ENCODE results near the gene SECISBP2. TPM values are rescaled to one million over a fixed set of nuclear protein-coding genes. Genes with fewer than 3 reads are reported as not detected.

SECISBP2 gene
- total RNA-seq, 1 experiment from 2014 or later, result 25.5 TPM

DNA sequence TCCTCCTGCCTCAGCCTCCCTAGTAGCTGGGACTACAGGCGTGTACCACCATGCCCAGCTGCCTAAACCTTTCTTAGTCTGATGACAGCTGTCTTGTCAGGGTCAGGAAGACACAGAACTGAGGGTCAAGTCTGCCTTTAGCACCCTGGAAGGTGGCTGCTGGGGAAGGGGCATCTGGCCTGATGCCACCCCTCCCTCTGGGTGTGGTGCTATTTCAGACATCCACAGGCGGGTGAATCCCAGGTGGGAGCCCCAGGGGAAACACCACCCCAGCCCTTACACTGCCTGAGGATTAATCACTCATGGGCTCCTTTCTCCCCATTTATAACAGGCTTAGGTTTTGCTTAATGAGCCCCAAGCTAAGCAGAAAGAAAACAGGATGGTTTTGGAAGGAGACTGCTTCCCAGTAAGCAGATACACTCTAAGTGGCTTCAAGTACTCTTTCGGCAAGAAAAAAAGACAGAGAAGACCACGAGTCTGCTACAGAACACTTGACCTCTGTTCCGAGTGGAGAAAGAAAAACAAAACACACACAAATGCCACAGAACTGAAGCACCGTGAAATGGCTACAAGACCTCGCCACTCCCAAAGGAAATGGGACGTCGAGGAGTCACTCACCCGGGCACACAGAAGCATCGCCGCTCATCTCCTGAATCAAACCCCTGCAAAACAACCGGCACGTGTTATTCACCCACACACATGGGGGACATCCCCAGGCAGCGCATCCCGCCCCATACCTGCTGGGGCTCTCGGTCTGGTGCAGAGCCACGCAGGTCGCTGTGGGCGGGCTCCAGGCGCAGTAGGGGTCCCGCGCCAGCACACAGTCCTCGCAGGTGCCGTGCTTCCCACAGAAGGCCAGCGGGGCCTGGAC lies 62.4 kb downstream of the SECISBP2 start:
- DNase-seq (ENCODE audit: low read depth in 1 of 2, low spot score in 2 of 2), result no peak
- Histone ChIP-seq H3K4me1 (replicated peaks) (no peaks in the 10 kb centered on the region), H3K27me3 (replicated peaks) (no peaks in the 10 kb centered on the region), H3K4me3 (no peak overlapping the region), H3K27ac (no peak overlapping the region), H3K36me3 (no peaks in the 10 kb centered on the region), H3K9me3 (replicated peaks) (no peaks in the 10 kb centered on the region)

DNA sequence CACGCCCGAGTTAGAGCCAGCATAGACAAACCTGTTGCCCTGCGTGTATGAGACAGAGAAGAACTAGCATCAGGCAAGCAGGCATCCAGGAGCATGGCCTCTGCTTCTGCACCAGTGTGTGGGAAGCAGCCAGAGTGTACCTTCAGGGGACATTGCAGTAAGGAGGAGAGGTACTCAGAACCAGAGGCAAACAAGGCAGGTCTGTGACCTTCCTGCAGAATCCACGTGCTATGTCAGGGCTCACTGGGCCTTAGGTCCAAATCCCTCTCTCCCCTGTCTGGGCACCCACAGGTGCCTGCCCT lies 63.0 kb downstream of the SECISBP2 start:
- H3K4me3 ChIP-seq, result no peak overlapping the region
- no peak overlapping the region for H3K27ac ChIP-seq
- H3K27me3 ChIP-seq (replicated peaks), result no peaks in the 10 kb centered on the region
- H3K9me3 ChIP-seq (replicated peaks), result no peaks in the 10 kb centered on the region
- H3K36me3 ChIP-seq, result no peaks in the 10 kb centered on the region
- no peaks in the 10 kb centered on the region for H3K4me1 ChIP-seq (replicated peaks)
- DNase-seq (ENCODE audit: low read depth in 1 of 2, low spot score in 2 of 2), result no peak

DNA sequence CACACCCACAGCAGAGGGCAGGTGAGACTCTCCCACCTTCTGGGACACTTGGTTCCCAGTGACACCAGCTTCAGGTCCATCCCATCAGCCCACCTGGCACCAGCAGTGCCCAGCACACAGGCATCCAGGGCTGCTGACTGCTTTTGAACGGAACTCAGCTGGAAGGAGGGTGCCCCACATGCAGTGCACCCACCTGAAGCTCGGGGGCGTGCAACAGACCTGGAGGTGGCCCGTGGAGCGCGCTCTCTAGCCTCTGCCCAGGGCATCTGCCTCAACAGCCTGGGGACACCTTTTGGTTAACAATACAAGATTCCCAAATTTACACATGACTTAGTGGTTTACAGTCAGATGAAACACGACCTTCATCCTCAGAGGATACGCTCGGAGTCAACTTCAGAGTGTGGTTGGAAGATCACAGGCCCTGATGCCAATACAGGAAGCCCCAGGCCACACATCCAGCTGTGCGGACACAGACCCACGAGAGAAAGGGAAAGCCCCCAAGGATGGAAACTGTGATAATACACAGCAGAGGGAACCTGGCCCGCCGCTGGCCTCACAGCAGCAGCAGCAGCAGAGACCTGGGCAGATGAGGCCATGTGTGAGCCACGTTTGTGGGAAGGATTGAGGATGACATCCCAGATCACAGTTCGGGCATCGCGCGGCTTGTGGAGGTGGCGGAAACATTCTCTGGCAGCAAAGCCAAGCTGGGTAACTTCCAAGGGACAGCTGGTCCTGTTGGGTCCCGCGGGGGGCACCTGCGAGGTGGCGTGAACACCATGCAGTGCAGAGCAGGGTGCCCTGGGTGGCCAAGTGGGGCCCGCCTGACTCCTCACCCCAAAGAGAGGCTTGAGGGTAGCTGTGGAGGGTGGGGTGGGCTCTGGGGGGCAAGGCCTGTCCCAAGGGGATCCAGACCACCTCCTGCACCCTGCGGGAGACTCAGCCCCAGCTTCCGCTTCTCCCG lies 64.0 kb downstream of the SECISBP2 start:
- Histone ChIP-seq H3K27me3 (replicated peaks) (no peaks in the 10 kb centered on the region), H3K4me1 (replicated peaks) (no peaks in the 10 kb centered on the region), H3K27ac (no peak overlapping the region), H3K9me3 (replicated peaks) (no peaks in the 10 kb centered on the region), H3K4me3 (no peak overlapping the region), H3K36me3 (no peaks in the 10 kb centered on the region)
- DNase-seq (ENCODE audit: low read depth in 1 of 2, low spot score in 2 of 2), result no peak

DNA sequence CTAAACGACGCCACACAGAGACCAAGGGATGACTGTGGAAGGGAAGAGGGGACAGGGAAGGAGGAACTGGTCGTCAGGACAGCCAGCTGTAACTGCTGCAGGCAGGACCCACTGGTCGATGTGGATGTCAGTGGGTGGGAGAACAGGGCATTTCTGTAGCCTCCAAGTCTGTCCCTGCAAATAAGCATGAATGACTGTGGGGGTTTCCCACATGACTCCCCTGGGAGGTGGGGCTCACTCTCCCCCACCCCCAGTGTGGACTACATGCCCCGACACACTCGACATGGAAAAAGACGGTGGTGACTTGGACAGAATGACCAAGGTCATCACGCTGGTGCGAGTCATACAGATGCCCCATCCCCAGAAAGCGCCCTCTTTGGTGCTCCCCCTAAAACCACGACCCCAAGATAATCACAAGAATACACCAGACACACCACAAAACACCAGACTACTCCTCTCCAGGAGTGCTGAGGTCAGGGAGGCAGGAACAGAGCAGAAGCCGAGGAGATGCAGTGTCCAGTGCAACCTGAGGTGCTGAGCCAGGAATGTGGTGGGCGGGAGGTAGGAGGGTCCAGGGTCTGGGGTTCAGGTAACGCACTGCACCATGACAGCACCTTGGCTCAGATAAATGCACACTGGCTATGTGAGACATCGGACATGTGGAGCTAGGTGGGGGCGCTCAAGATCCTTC lies 64.9 kb downstream of the SECISBP2 start:
- no peak for DNase-seq (ENCODE audit: low read depth in 1 of 2, low spot score in 2 of 2)

DNA sequence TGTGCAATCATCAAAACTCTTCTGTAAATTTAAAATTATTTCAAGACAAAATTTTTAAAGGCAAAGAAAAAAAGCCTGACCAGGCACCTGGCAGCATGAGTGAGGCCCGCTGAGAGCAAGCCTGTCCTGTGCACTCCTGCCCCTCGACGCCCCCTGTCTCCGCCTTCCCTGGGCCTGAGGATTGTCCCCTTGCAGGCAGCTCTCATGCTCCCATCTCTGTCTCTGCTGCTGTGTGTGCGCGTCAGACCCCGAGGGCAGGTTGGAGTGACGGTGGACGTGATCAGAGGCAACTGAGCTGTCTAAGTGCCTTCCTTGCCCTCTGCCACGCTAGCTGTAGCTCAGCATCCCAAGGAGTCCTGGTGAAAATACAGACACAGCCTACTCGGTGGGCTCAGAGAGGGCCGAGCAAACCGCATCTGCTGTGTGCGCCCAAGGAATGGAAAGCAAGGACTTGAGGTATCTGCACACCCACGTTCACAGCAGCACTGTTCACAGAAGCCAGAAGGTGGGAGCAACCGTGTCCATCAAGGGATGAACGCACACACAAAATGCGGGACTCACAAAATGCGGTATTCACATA lies 65.5 kb downstream of the SECISBP2 start:
- Histone ChIP-seq H3K9me3 (replicated peaks) (no peaks in the 10 kb centered on the region), H3K27ac (no peak overlapping the region), H3K4me1 (replicated peaks) (peaks cover 4% of the 10 kb centered on the region), H3K36me3 (no peaks in the 10 kb centered on the region), H3K27me3 (replicated peaks) (no peaks in the 10 kb centered on the region), H3K4me3 (no peak overlapping the region)
- no peak for DNase-seq (ENCODE audit: low read depth in 1 of 2, low spot score in 2 of 2)

More for the DNA sequence above, 64.9 kb downstream of the SECISBP2 start:
- H3K27ac ChIP-seq, result no peak overlapping the region
- H3K27me3 ChIP-seq (replicated peaks), result no peaks in the 10 kb centered on the region
- H3K36me3 ChIP-seq, result no peaks in the 10 kb centered on the region
- H3K9me3 ChIP-seq (replicated peaks), result no peaks in the 10 kb centered on the region
- H3K4me3 ChIP-seq, result no peak overlapping the region
- H3K4me1 ChIP-seq (replicated peaks), result no peaks in the 10 kb centered on the region

DNA sequence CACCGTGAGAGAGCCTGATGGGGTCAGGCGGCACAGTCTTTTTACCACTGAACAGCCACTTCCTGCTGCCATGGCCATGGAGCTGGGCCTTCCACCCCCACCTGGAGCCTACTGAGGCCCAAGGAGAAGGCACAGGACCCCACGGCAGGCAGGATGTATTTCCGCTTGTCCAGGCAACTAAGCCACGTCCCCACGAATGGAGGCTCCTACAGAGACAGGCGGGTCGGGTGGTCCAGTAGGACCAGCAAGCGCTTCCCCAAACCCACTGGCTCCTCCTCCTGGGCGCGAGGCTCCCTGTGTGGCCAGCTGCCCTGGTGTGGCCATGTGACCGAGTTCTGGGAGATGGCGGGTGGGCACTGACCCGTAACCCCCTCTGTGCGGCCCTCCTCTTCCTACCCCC lies 66.5 kb downstream of the SECISBP2 start:
- Histone ChIP-seq H3K27ac (no peak overlapping the region), H3K36me3 (no peaks in the 10 kb centered on the region), H3K4me3 (no peak overlapping the region), H3K9me3 (replicated peaks) (no peaks in the 10 kb centered on the region), H3K4me1 (replicated peaks) (peaks cover 14% of the 10 kb centered on the region), H3K27me3 (replicated peaks) (no peaks in the 10 kb centered on the region)
- no peak for DNase-seq (ENCODE audit: low read depth in 1 of 2, low spot score in 2 of 2)

DNA sequence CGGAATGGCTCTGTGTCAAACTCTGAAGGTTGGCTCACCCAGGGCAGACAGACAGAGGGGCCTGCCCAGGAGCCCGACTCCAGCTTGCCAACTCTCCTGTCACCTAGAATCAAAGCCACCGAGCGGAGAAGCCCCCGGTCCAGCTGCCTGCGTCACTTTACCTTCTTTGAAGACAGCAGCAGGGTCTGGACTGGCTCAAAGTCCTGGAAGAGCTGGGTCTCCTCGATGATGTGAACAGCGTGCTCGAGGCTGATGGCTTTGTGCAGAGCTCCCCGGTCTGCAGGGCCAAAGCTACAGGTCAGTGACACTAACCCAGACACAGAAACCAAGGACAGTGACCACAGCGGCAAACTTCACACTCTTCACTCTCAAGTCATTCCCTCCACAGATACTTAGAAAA lies 67.9 kb downstream of the SECISBP2 start:
- Histone ChIP-seq H3K4me3 (no peak overlapping the region), H3K9me3 (replicated peaks) (no peaks in the 10 kb centered on the region), H3K27ac (no peak overlapping the region), H3K4me1 (replicated peaks) (peaks cover 21% of the 10 kb centered on the region), H3K27me3 (replicated peaks) (no peaks in the 10 kb centered on the region), H3K36me3 (no peaks in the 10 kb centered on the region)
- no peak for DNase-seq (ENCODE audit: low read depth in 1 of 2, low spot score in 2 of 2)

DNA sequence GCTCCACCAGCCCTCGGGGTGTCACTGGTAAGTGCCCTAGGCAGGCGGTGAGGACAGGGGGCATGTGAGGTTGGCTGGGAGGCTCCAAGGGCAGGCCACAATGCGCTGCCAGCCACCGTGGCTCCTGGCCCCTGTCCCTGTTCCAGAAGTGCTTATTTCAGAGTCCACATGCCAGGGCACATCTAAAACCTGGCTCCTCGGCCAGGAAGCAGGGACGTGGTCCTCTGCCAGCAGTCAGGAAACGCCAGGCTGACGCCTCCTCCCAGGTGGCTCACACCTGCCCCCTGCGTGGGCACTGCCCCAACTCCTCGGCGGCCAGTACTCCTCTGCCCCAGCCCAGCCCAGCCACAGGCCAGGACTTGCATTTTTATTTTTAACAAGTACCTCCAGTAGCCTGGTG lies 68.5 kb downstream of the SECISBP2 start:
- Histone ChIP-seq H3K27me3 (replicated peaks) (no peaks in the 10 kb centered on the region), H3K4me1 (replicated peaks) (peaks cover 26% of the 10 kb centered on the region), H3K9me3 (replicated peaks) (no peaks in the 10 kb centered on the region), H3K4me3 (no peak overlapping the region), H3K27ac (no peak overlapping the region), H3K36me3 (no peaks in the 10 kb centered on the region)
- DNase-seq (ENCODE audit: low read depth in 1 of 2, low spot score in 2 of 2), result no peak

DNA sequence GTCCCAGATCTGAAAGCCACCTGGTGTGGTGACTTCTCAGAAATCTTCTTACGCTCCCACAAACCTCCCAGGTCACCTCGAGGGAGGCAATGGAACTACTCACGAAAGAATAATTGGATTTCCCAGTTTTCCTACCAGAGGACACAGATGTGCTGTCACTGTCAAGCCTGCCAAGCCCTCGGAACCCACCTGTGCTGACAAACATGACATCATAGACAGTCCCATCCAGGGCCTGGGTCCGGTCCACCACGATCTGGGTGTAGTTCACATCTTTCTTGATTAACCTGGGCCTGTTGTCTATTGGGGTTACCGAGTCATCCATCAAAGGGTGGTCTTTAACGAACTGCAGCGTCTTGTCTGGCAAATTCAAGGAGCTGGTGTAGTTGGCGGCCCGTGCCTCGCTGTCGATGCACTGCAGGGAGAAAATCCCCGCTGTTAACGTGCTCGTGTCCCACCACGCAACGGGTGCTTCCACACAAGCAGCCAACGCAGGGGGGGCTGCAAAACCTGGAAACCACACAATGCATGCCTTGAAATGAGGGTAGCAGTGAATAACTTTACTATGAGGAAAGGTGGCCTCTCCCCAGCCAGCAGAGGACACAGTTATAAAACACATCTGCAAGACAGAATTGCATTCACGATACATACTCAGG lies 69.0 kb downstream of the SECISBP2 start:
- DNase-seq (ENCODE audit: low read depth in 1 of 2, low spot score in 2 of 2), result no peak
- Histone ChIP-seq H3K27ac (no peak overlapping the region), H3K4me1 (replicated peaks) (peaks cover 27% of the 10 kb centered on the region), H3K9me3 (replicated peaks) (no peaks in the 10 kb centered on the region), H3K36me3 (no peaks in the 10 kb centered on the region), H3K4me3 (no peak overlapping the region), H3K27me3 (replicated peaks) (no peaks in the 10 kb centered on the region)

DNA sequence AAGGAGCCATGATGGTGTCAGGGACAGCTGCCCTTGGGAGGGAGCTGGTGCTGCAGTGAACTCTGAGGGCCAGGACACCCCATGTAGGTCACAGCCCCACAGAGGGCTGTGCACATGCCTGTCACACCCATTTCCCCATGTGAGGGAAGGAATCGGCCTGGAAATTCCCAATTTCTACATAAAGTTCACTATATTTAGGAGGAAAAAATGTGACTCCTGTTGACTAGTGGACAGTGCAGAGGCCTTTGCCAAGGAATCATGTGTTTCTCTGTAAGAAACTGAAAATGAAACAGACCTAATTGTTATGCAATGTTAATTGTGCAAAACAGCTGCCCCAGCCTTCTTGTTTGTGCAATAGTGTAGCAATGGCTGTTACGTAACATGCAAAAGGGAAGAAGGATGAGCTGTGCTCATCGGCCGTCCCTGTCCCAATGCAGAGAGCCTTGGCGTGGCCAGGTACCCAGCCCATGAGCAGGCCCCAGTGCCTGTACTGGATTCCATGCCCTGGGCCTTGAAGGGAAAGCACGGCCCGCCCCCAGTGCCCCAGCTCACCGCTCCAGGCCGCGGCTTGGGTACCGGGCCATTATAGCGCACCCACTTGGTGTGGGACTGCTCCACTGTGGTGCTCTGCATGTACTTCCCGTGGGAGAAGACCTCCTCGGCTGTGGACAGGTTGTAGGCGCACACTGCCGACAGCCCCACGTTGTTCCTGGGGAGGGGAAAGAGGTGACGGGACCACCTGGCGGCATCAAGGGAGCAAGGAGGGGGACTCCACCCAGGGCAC lies 70.0 kb downstream of the SECISBP2 start:
- Histone ChIP-seq H3K36me3 (no peaks in the 10 kb centered on the region), H3K27me3 (replicated peaks) (no peaks in the 10 kb centered on the region), H3K4me1 (replicated peaks) (peaks cover 27% of the 10 kb centered on the region), H3K4me3 (no peak overlapping the region), H3K9me3 (replicated peaks) (no peaks in the 10 kb centered on the region), H3K27ac (no peak overlapping the region)
- DNase-seq (ENCODE audit: low read depth in 1 of 2, low spot score in 2 of 2), result no peak

DNA sequence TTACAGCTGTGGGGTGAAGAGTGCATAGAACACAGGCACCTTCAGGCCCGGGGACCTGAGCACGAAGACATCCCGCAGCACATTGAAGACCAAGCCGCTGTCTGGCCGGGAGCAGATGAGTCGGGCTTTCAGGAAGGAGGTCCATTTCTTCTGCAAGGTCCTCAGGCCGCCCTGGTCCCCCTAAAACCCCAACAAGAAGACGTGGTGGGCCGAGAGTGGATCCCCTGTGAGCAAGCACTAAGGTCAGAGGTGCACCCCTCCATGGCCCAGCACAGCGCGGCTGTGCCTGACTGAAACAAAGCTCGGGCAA lies 70.5 kb downstream of the SECISBP2 start:
- no peak overlapping the region for H3K27ac ChIP-seq
- H3K9me3 ChIP-seq (replicated peaks), result no peaks in the 10 kb centered on the region

DNA sequence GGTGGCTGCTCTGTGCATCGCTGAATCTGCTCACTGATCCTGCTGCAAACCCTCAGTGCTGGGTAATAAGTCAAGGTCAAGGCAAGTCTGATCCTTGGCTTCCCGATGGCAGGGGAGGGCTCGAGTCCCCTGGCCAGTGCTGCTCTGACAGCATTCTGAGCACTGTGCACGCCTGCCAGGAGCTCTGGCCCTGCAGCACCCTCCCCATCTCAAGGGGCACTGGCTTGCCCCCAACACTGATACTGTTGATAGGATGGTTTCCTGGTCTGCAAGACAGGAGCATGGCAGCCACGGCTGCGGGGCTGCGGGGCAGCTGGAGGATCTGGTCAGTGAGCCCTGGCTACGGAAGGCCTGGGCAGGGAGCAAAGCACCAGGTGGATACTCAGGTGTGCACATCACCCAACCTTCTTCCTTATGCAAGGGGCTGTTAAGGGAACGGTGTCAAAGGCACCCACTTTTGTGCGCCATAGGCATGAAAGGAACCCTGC lies 71.8 kb downstream of the SECISBP2 start:
- Histone ChIP-seq H3K27me3 (replicated peaks) (no peaks in the 10 kb centered on the region), H3K27ac (no peak overlapping the region), H3K36me3 (no peaks in the 10 kb centered on the region), H3K4me3 (no peak overlapping the region), H3K4me1 (replicated peaks) (peaks cover 27% of the 10 kb centered on the region), H3K9me3 (replicated peaks) (no peaks in the 10 kb centered on the region)
- no peak for DNase-seq (ENCODE audit: low read depth in 1 of 2, low spot score in 2 of 2)

More for the DNA sequence above, 70.5 kb downstream of the SECISBP2 start:
- no peak for DNase-seq (ENCODE audit: low read depth in 1 of 2, low spot score in 2 of 2)
- Histone ChIP-seq H3K27me3 (replicated peaks) (no peaks in the 10 kb centered on the region), H3K36me3 (no peaks in the 10 kb centered on the region), H3K4me3 (no peak overlapping the region), H3K4me1 (replicated peaks) (peaks cover 27% of the 10 kb centered on the region)

Measured in SJSA1 (cell line).